Stimulated activated CD4-positive, alpha-beta T cell treated with anti-CD3 and anti-CD28 coated beads, TNF-alpha, amount 100 ng/mL, for 24 hours (primary cell): ENCODE data around the gene TRPM5.
A peak's percentile ranks its signal among the peaks of the same experiment; 100 is the strongest.

Experiments used
- DNase-seq, 3 experiments: peaks; one replicate each; pipeline ENCODE4 v3.0.0-alpha.2; 2020; ENCODE audit warnings: low read depth in 3 of 3

TRPM5 gene

GRCh38 chr11:2406451-2406850, 37.9 kb downstream of the TRPM5 start:
- DNase-seq: no peak

- DNase-seq: no peak
Measured at GRCh38 chr11:2404735-2405196, 39.5 kb downstream of the TRPM5 start.

GRCh38 chr11:2402890-2403645, 41.2 kb downstream of the TRPM5 start:
- no peak for DNase-seq

- no peak for DNase-seq
Measured at GRCh38 chr11:2402106-2402505, 42.2 kb downstream of the TRPM5 start.

- no peak for DNase-seq
Measured at GRCh38 chr11:2401436-2401984, 42.8 kb downstream of the TRPM5 start.

GRCh38 chr11:2400762-2401435, 43.4 kb downstream of the TRPM5 start:
- DNase-seq: no peak

GRCh38 chr11:2400069-2400761, 44.1 kb downstream of the TRPM5 start, which contains the start of gene TSSC4:
Gene TSSC4, plus strand, starts transcription at chr11:2400750. Its CDS starts 1,884 bp downstream, at chr11:2402634.
- DNase-seq: peak; percentile 98 to 99 (median 99)

GRCh38 chr11:2399488-2400068, 44.7 kb downstream of the TRPM5 start:
- no peak for DNase-seq

GRCh38 chr11:2398664-2399355, 45.5 kb downstream of the TRPM5 start:
- no peak for DNase-seq

- no peak for DNase-seq
Measured at GRCh38 chr11:2397005-2397404, 47.3 kb downstream of the TRPM5 start.

GRCh38 chr11:2396471-2396870, 47.8 kb downstream of the TRPM5 start:
- no peak for DNase-seq

- no peak for DNase-seq
Measured at GRCh38 chr11:2395856-2396255, 48.5 kb downstream of the TRPM5 start.

- no peak for DNase-seq
Measured at GRCh38 chr11:2395211-2395730, 49.0 kb downstream of the TRPM5 start.

GRCh38 chr11:2394818-2395105, 49.6 kb downstream of the TRPM5 start:
- DNase-seq: no peak
